PC-3 (cell line): ENCODE data around the gene AFM.

Experiments used
- EZH2 ChIP-seq: fragments of 300-600 bp; sonication (generic); IDR thresholded peaks from one replicate; pipeline ENCODE4 v1.6.1; 2017; ENCODE audit warnings: antibody characterized with exemption, mild to moderate bottlenecking, low read length; ENCODE audit not compliant: unreplicated experiment
- EZH2phosphoT487 ChIP-seq: fragments of 300-600 bp; sonication (generic); IDR thresholded peaks from 2 replicates; pipeline ENCODE4 v1.6.1; 2018; ENCODE audit warnings: mild to moderate bottlenecking, antibody characterized with exemption, low read length, borderline replicate concordance
- TF ChIP-seq, protein P1 (sequence below): fragments of 300-600 bp; sonication (generic); conservative IDR thresholded peaks from 2 replicates; pipeline ENCODE4 v1.5.1; 2017; ENCODE audit warnings: antibody characterized with exemption, low read depth, mild to moderate bottlenecking, low read length

DNA sequence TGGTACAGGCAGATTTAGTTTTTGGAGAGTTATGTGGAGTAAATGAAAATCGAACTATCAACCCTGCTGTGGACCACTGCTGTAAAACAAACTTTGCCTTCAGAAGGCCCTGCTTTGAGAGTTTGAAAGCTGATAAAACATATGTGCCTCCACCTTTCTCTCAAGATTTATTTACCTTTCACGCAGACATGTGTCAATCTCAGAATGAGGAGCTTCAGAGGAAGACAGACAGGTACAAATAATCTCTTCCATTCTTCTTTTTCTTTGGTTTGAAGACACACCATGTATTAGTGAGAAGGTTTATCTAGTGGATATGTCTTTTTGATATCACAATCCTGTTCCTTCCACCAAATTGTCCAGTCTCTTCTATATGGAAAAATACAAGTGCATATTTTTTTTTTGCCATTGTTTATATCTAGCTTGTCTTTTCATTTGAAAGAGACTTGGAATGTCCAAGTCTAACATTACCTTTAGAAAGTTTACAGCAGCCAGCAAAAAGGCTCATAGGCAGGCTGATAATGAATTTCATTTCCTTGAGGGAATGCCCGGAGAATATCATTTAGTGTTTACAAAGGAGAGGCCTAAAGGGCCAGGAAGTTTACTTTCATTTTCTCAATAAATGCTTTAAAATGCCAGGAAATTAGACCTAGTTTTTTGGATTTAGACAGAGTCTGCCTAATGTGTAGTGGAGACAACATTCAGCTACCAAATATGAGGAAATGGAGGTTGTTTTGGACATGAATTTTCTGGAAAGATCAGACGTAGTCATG, 18.6 kb downstream of the AFM start:
- TF ChIP-seq, protein P1, sequence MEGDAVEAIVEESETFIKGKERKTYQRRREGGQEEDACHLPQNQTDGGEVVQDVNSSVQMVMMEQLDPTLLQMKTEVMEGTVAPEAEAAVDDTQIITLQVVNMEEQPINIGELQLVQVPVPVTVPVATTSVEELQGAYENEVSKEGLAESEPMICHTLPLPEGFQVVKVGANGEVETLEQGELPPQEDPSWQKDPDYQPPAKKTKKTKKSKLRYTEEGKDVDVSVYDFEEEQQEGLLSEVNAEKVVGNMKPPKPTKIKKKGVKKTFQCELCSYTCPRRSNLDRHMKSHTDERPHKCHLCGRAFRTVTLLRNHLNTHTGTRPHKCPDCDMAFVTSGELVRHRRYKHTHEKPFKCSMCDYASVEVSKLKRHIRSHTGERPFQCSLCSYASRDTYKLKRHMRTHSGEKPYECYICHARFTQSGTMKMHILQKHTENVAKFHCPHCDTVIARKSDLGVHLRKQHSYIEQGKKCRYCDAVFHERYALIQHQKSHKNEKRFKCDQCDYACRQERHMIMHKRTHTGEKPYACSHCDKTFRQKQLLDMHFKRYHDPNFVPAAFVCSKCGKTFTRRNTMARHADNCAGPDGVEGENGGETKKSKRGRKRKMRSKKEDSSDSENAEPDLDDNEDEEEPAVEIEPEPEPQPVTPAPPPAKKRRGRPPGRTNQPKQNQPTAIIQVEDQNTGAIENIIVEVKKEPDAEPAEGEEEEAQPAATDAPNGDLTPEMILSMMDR, result no peak
- no peak for TF ChIP-seq EZH2
- TF ChIP-seq EZH2phosphoT487, result no peak
